ENCODE data around the gene NOTCH4.
A peak's percentile ranks its signal among the peaks of the same experiment; 100 is the strongest.
"Not testable (repeated sequence)": the region's sequence is repeated elsewhere in the genome, so short reads cannot be mapped to it uniquely, and the experiment has no call there.

NOTCH4 gene

GRCh38 chr6:32223258-32224235, at the start of gene NOTCH4:
NOTCH4 (minus strand) TSS chr6:32224067; CDS start chr6:32223928, 139 bp downstream.
- DNase-seq, result no peak

GRCh38 chr6:32271429-32271828, 47.6 kb upstream of the NOTCH4 start:
- no peak for DNase-seq

GRCh38 chr6:32268459-32268858, 44.6 kb upstream of the NOTCH4 start:
- not testable (repeated sequence) for DNase-seq

- DNase-seq, result no peak
These were observed 43.2 kb upstream of the NOTCH4 start for GRCh38 chr6:32267035-32267434.

- DNase-seq, result not testable (repeated sequence)
These were observed 33.4 kb upstream of the NOTCH4 start for GRCh38 chr6:32257262-32257661.

GRCh38 chr6:32255199-32256153, 31.6 kb upstream of the NOTCH4 start:
- DNase-seq, result peak; percentile 70 to 72

- DNase-seq, result no peak
These were observed 30.9 kb upstream of the NOTCH4 start for GRCh38 chr6:32254761-32255198.

GRCh38 chr6:32252331-32253009, 28.6 kb upstream of the NOTCH4 start:
- no peak for DNase-seq

GRCh38 chr6:32249262-32249661, 25.4 kb upstream of the NOTCH4 start:
- DNase-seq, result no peak

- no peak for DNase-seq
These were observed 23.5 kb upstream of the NOTCH4 start for GRCh38 chr6:32247401-32247800.

GRCh38 chr6:32244946-32245398, 21.1 kb upstream of the NOTCH4 start:
- DNase-seq, result peak; percentile 78 to 81

GRCh38 chr6:32244270-32244669, 20.4 kb upstream of the NOTCH4 start:
- DNase-seq, result no peak

- DNase-seq, result not testable (repeated sequence)
These were observed 18.5 kb upstream of the NOTCH4 start for GRCh38 chr6:32242318-32242813.

GRCh38 chr6:32240686-32241085, 16.8 kb upstream of the NOTCH4 start:
- DNase-seq, result no peak

- no peak for DNase-seq
These were observed 15.6 kb upstream of the NOTCH4 start for GRCh38 chr6:32239462-32239861.

GRCh38 chr6:32234934-32235333, 11.1 kb upstream of the NOTCH4 start:
- no peak for DNase-seq

- DNase-seq, result no peak
These were observed 2.6 kb upstream of the NOTCH4 start for GRCh38 chr6:32226434-32226833.

GRCh38 chr6:32224696-32225095, 829 bp upstream of the NOTCH4 start:
- DNase-seq, result no peak

GRCh38 chr6:32222333-32223230, 1.3 kb downstream of the NOTCH4 start:
- no peak for DNase-seq

- DNase-seq, result no peak
These were observed 3.8 kb downstream of the NOTCH4 start for GRCh38 chr6:32220021-32220420.

- no peak for DNase-seq
These were observed 5.7 kb downstream of the NOTCH4 start for GRCh38 chr6:32218167-32218566.

All from stimulated activated CD4-positive, alpha-beta T cell treated with anti-CD3 and anti-CD28 coated beads, Interleukin-2, amount 100 ng/mL, for 24 hours (primary cell).